BLaER1 treated with 17β-estradiol and CSF1 and Interleukin-3, amounts not matched to agents 10 nM and 100 nM (cell line): ENCODE results near the gene KNL1.

Experiments used
- H3K27ac ChIP-seq, 11 experiments: shearing (Covaris generic); formaldehyde crosslinking; 2 replicates each; pipeline ENCODE4 v1.8.1; 2022
- H3K27me3 ChIP-seq, 11 experiments: shearing (Covaris generic); formaldehyde crosslinking; 2 replicates each; pipeline ENCODE4 v1.8.1; 2022
- H3K36me3 ChIP-seq, 11 experiments: shearing (Covaris generic); formaldehyde crosslinking; 2 replicates each; pipeline ENCODE4 v1.8.1; 2022
- H3K4me1 ChIP-seq, 10 experiments: shearing (Covaris generic); formaldehyde crosslinking; 2 replicates each; pipeline ENCODE4 v1.8.1; 2022
- H3K4me2 ChIP-seq, 11 experiments: shearing (Covaris generic); formaldehyde crosslinking; 2 replicates each; pipeline ENCODE4 v1.8.1; 2022
- H3K4me3 ChIP-seq, 10 experiments: shearing (Covaris generic); formaldehyde crosslinking; 2 replicates each; pipeline ENCODE4 v1.8.1; 2022
- H3K9ac ChIP-seq, 11 experiments: shearing (Covaris generic); formaldehyde crosslinking; 2 replicates each; pipeline ENCODE4 v1.8.1; 2022
- H3K9me3 ChIP-seq, 11 experiments: shearing (Covaris generic); formaldehyde crosslinking; replicated peaks in 1 of 11; 2 replicates each; pipeline ENCODE4 v1.8.1; 2022
- H4K20me1 ChIP-seq, 11 experiments: shearing (Covaris generic); formaldehyde crosslinking; 2 replicates each; pipeline ENCODE4 v1.8.1; 2022
- Cebpa-rat ChIP-seq, 11 experiments: shearing (Covaris generic); IDR thresholded peaks; 2 replicates each; pipeline ENCODE4 v1.8.1; 2022

Gene KNL1

DNA sequence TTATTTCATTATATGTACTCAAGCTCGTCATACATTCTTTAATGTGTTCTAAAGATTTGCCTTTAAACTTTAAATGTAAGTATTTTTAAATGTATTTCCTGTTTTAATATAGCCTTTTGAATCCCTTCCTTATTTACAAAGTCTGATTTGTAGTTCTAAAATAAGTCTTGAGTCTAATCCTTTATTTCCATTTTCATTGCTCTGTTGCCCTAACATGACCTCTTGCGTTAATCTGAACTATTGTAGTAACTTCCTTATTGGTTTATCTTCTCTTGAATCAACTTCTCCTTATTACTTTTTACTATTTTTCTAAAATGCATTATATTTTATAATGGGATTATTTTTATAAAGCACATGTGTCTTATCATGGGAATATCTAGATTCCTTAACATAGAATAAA, 24.0 kb downstream of the KNL1 start:
- H3K27me3 ChIP-seq, result no peaks in the 10 kb centered on the region
- no peak for TF ChIP-seq Cebpa-rat (IDR thresholded peaks at IDR 0.05)
- H4K20me1 ChIP-seq, result no peaks in the 10 kb centered on the region
- peaks cover 0 to 21% (median 3%) of the 10 kb centered on the region in 10 experiments; a peak in 10 of 20 replicates for H3K4me1 ChIP-seq
- H3K4me3 ChIP-seq, result no peak overlapping the region
- H3K9ac ChIP-seq, result no peak overlapping the region
- peaks cover 0 to 98% (median 86%) of the 10 kb centered on the region in 11 experiments; a peak in 20 of 22 replicates for H3K36me3 ChIP-seq
- no peaks in the 10 kb centered on the region for H3K9me3 ChIP-seq
- H3K27ac ChIP-seq, result peak overlapping the region in 2 of 11 experiments; percentile 24 to 55; a peak in 2 of 22 replicates
- peak overlapping the region in 2 of 11 experiments; percentile 59 to 81; a peak in 5 of 22 replicates for H3K4me2 ChIP-seq

DNA sequence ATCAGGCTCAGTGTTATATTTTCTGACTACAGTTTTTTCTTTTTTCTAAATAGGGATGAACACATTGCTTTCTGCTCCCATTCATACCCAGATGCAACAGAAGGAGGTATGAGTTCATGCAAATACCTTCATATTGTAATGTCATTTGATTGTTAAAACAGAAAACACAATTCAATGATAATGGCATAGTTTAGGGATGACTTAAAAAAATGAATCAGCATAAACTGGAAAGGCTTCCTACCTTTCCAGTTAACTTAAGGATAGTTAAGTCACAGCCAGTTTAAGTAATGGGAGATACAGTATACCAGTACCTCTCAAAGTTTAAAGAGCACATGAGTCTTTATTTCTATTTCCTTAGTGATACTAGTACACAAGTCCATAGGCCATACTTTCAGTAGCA, 24.9 kb downstream of the KNL1 start:
- Histone ChIP-seq H3K9me3 (no peaks in the 10 kb centered on the region), H4K20me1 (no peaks in the 10 kb centered on the region), H3K36me3 (peaks cover 0 to 98% (median 87%) of the 10 kb centered on the region in 11 experiments; a peak in 20 of 22 replicates), H3K4me1 (peaks cover 0 to 21% (median 3%) of the 10 kb centered on the region in 10 experiments; a peak in 10 of 20 replicates), H3K27ac (no peak overlapping the region), H3K9ac (no peak overlapping the region), H3K4me2 (no peak overlapping the region), H3K4me3 (no peak overlapping the region), H3K27me3 (no peaks in the 10 kb centered on the region)
- TF ChIP-seq Cebpa-rat (IDR thresholded peaks at IDR 0.05), result no peak

DNA sequence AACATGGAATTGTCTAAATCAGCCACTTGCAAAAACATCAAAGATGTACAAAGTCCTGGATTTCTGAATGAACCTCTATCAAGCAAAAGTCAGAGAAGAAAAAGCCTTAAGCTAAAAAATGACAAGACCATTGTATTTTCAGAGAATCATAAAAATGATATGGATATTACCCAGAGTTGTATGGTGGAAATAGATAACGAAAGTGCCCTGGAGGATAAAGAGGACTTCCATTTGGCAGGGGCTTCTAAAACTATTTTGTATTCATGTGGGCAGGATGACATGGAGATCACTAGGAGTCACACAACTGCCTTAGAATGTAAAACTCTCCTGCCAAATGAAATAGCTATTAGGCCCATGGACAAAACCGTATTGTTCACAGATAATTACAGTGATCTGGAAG, 29.3 kb downstream of the KNL1 start:
- no peak for TF ChIP-seq Cebpa-rat (IDR thresholded peaks at IDR 0.05)
- peaks cover 0 to 100% (median 77%) of the 10 kb centered on the region in 11 experiments; a peak in 20 of 22 replicates for H3K36me3 ChIP-seq
- no peak overlapping the region for H3K4me2 ChIP-seq

DNA sequence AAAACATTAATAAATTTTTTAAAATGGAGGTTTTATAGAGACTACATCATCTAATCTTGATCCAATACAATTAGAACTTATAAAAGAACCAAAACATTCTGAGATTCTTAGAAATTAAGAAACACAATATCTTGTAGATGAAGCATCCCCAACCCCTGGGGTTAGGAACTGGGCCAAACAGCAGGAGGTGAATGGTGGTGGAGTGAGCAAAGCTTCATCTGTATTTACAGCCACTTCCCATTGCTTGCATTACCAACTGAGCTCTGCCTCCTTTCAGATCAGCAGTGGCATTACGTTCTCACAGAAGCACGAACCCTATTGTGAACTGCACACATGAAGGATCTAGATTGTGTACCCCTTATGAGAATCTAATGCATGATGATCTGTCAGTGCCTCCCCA, 36.3 kb downstream of the KNL1 start:
- Histone ChIP-seq H3K36me3 (peaks cover 0 to 100% (median 90%) of the 10 kb centered on the region in 11 experiments; a peak in 19 of 22 replicates), H3K4me1 (no peaks in the 10 kb centered on the region), H4K20me1 (no peaks in the 10 kb centered on the region), H3K4me3 (no peak overlapping the region), H3K9ac (no peak overlapping the region), H3K4me2 (no peak overlapping the region), H3K27ac (no peak overlapping the region), H3K27me3 (no peaks in the 10 kb centered on the region), H3K9me3 (no peaks in the 10 kb centered on the region)
- no peak for TF ChIP-seq Cebpa-rat (IDR thresholded peaks at IDR 0.05)

More for the DNA sequence above, 29.3 kb downstream of the KNL1 start:
- Histone ChIP-seq H3K4me3 (no peak overlapping the region), H3K9ac (no peak overlapping the region), H3K27me3 (no peaks in the 10 kb centered on the region), H4K20me1 (no peaks in the 10 kb centered on the region), H3K9me3 (no peaks in the 10 kb centered on the region), H3K4me1 (peaks cover 0 to 3% (median 0%) of the 10 kb centered on the region in 10 experiments; a peak in 4 of 20 replicates), H3K27ac (no peak overlapping the region)

DNA sequence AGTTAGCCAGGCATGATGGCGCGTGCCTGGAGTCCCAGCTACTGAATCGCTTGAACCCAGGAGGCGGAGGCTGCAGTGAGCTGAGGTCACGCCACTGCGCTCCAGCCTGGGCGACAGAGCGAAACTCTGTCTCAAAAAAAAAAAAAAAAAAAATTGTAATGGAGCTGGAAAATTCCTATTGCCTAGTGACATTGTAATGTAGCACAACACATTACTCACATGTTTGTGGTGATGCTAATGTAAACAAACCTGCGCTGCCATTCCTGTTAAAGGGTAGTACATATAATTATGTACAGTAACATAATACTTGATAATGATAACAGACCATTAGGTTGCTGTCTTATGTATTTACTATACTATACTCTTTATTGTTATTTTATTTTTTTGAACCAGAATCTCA, 39.1 kb downstream of the KNL1 start:
- TF ChIP-seq Cebpa-rat (IDR thresholded peaks at IDR 0.05), result no peak
- Histone ChIP-seq H3K27ac (no peak overlapping the region), H3K4me2 (no peak overlapping the region), H3K4me3 (no peak overlapping the region), H3K9me3 (no peaks in the 10 kb centered on the region), H3K9ac (no peak overlapping the region), H4K20me1 (no peaks in the 10 kb centered on the region), H3K4me1 (no peaks in the 10 kb centered on the region), H3K36me3 (peaks cover 0 to 99% (median 94%) of the 10 kb centered on the region in 11 experiments; a peak in 20 of 22 replicates), H3K27me3 (no peaks in the 10 kb centered on the region)

DNA sequence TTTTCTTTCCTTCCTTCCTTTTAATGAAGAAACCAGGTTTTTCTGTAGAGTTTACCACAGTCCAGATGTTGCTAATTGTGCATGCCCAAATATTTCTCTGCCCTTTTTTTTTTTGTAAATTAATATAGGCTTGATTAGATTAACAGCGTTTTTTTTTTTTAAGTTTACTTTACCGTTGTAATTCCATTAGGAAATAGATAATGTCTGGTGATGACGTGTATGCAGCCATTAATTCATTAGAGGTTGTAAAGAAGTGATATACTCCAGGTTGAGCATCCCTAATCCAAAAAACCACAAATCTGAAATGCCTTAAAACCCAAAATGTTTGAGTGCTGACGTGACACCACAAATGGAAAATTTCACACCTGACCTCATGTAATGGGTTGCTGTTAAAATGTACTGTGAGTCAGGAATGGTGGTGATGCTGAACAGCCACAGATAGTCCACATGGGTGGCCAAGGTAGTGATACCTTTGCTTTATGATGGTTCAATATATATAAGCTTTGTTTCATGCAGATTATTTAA, 43.2 kb downstream of the KNL1 start:
- Histone ChIP-seq H3K9me3 (no peaks in the 10 kb centered on the region), H3K27me3 (no peaks in the 10 kb centered on the region), H3K9ac (no peak overlapping the region), H4K20me1 (no peaks in the 10 kb centered on the region), H3K4me3 (no peak overlapping the region), H3K4me1 (no peaks in the 10 kb centered on the region), H3K4me2 (no peak overlapping the region), H3K36me3 (peaks cover 0 to 99% (median 93%) of the 10 kb centered on the region in 11 experiments; a peak in 21 of 22 replicates), H3K27ac (no peak overlapping the region)
- no peak for TF ChIP-seq Cebpa-rat (IDR thresholded peaks at IDR 0.05)

DNA sequence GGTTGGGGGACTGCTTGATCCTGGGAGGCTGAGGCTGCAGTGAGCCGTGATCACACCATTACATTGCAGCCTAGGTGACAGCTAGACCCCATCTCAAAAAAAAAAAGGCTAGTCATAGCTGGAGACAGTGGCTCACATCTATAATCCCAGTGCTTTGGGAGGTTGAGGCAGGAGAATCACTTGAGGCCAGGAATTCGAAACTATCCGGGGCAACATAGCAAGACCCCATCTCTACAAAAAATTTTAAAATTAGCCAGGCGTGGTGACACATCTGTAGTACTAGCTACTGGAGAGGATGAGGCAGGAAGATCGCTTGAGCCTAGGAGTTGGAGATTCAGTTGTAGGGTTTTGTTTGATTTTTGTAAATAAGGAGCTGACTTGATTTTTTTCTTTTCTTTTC, 45.6 kb downstream of the KNL1 start:
- Histone ChIP-seq H4K20me1 (no peaks in the 10 kb centered on the region), H3K36me3 (peaks cover 0 to 99% (median 91%) of the 10 kb centered on the region in 11 experiments; a peak in 21 of 22 replicates), H3K4me3 (no peak overlapping the region), H3K4me1 (no peaks in the 10 kb centered on the region), H3K27ac (no peak overlapping the region), H3K27me3 (no peaks in the 10 kb centered on the region), H3K4me2 (no peak overlapping the region), H3K9ac (no peak overlapping the region), H3K9me3 (no peaks in the 10 kb centered on the region)
- TF ChIP-seq Cebpa-rat (IDR thresholded peaks at IDR 0.05), result no peak

DNA sequence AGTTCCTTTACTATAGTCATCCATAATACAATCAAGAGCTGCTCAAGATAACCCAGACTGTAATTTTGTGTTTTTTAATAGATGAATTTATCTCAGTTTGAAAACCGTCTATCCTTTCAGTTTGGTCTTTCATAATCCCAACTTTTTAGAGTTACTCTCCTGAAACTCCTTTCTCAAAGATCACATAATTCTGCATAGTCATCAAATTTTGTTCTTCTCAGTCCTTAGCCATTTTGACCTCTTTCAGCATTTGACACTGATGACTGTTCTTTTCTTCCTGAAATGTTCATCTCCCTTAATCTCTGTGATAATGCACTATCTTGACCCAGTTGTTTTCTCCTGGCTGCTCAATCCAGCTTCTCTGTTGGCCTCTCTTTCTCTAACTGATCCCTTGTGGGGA, 53.5 kb downstream of the KNL1 start:
- Histone ChIP-seq H3K4me1 (no peaks in the 10 kb centered on the region), H3K27me3 (no peaks in the 10 kb centered on the region), H4K20me1 (no peaks in the 10 kb centered on the region), H3K27ac (no peak overlapping the region), H3K9ac (no peak overlapping the region), H3K4me3 (no peak overlapping the region), H3K9me3 (no peaks in the 10 kb centered on the region), H3K4me2 (no peak overlapping the region), H3K36me3 (peaks cover 4 to 98% (median 84%) of the 10 kb centered on the region in 11 experiments; a peak in 20 of 22 replicates)
- no peak for TF ChIP-seq Cebpa-rat (IDR thresholded peaks at IDR 0.05)

DNA sequence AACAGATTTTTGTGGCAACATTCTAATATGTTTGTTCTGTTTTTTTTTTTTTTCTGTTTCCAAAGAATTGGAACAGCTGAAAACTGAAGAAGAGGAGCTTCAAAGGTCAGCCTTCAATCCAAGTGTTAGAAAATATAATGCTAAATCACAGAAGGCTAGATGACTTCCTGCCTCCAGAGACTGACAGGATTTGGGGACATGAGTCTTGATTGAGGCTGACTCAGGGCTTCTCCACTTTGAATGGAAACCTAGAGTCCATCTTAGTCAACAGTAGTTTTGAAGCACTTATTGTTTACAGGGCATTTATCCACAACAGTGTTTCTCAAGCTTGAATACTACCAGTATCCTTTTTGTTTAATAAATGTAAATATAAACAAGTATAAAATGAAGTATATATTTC, 56.4 kb downstream of the KNL1 start:
- Histone ChIP-seq H3K9ac (no peak overlapping the region), H3K4me3 (no peak overlapping the region), H3K4me1 (no peaks in the 10 kb centered on the region), H3K27me3 (no peaks in the 10 kb centered on the region), H3K4me2 (no peak overlapping the region), H3K27ac (no peak overlapping the region), H3K36me3 (peaks cover 4 to 99% (median 86%) of the 10 kb centered on the region in 11 experiments; a peak in 21 of 22 replicates), H3K9me3 (no peaks in the 10 kb centered on the region), H4K20me1 (no peaks in the 10 kb centered on the region)
- TF ChIP-seq Cebpa-rat (IDR thresholded peaks at IDR 0.05), result no peak

DNA sequence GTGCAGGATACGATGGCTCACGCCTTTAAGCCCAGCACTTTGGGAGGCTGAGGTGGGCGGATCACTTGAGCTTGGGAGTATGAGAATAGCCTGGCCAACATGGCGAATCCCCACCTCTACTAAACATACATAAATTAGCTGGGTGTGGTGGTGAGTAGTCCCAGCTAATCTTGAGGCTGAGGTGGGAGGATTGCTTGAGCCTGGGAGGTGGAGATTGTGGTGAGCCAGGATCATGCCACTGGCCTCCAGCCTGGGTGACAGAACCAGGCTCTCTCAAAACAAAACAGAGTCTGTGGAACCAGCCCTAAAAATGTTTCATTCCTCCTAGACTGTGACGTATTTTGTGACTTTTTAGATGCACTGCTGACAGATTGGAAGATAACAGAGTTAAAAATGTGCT, 66.6 kb downstream of the KNL1 start:
- H3K27ac ChIP-seq, result no peak overlapping the region
- no peak overlapping the region for H3K9ac ChIP-seq
- H3K27me3 ChIP-seq, result no peaks in the 10 kb centered on the region
- H3K36me3 ChIP-seq, result peaks cover 7 to 100% (median 96%) of the 10 kb centered on the region in 11 experiments; a peak in 21 of 22 replicates
- H3K4me2 ChIP-seq, result no peak overlapping the region
- no peak for TF ChIP-seq Cebpa-rat (IDR thresholded peaks at IDR 0.05)
- no peaks in the 10 kb centered on the region for H3K9me3 ChIP-seq
- no peak overlapping the region for H3K4me3 ChIP-seq
- H4K20me1 ChIP-seq, result no peaks in the 10 kb centered on the region; a peak in 1 of 22 replicates
- no peaks in the 10 kb centered on the region for H3K4me1 ChIP-seq
